G401 (cell line): Measurements from ENCODE around the gene NAP1L4. TPM values are rescaled to one million over a fixed set of nuclear protein-coding genes. Genes with fewer than 3 reads are reported as not detected.

ENCODE experiments used
- DNase-seq: peaks from one replicate; pipeline ENCODE4 v3.0.0-alpha.2; 2015; ENCODE audit warnings: low spot score
- in situ Hi-C: cut with HindIII; loops from 2 replicates; pipeline ENCODE4 v1.10.0; 2016; ENCODE audit warnings: low sequenced_read_pairs, mixed read lengths
- total RNA-seq: library from RNA; depleted of rRNA; stranded (reverse); fragments of >200 nt; shearing (Covaris generic); gene quantifications from 2 replicates; pipeline ENCODE4 v1.2.3, GENCODE V29; 2014

Gene NAP1L4
- total RNA-seq, 1 experiment from 2014 or later = 291 TPM

DNA sequence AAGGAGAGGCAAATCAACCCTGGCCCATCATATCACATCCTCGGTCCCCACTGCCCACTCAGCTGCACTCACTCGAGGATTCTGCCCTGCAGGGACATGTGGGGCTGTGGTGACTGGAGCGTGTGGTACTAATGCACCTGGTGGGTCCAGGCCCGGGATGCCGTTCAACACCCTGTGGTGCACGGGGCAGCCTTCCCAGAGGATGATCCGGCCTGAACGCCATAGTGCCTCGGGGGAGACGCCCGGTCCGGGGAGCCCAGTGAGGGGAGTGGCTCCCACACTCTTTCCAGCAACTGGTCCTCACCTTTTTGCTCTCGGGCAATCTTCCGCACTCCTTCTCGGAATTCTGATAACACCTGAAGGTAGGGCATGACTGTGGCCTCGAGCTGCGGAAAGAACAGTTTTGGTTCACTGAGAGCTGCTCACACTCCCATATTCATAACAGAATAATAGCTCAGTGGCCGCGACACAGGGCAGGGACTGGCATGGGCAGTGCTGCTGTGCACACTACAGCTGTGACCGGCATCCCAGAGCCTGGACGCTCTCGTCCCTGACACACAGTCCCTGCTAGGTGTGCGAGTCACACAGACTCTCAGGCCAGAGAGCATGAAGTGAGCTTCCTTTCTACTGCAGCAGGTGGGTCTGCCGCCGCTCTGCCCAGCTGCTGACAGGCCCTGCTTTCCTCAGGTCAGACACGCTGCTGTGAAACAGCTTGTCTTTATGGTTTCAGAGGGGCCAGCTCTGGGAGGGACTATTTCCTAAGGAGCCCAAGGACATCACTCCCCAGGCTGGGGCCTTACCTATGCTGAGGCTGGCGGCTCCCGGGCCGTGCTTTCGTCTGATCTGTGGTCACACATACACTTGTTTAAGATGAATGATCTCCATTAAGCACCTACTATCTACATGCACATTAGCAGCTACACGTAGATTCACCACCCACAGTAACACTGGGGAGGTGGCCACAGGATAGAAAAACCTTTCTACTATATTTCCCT is 20.1 kb upstream of the NAP1L4 start:
- DNase-seq = no peak
- in situ Hi-C loops = no loop called here

DNA sequence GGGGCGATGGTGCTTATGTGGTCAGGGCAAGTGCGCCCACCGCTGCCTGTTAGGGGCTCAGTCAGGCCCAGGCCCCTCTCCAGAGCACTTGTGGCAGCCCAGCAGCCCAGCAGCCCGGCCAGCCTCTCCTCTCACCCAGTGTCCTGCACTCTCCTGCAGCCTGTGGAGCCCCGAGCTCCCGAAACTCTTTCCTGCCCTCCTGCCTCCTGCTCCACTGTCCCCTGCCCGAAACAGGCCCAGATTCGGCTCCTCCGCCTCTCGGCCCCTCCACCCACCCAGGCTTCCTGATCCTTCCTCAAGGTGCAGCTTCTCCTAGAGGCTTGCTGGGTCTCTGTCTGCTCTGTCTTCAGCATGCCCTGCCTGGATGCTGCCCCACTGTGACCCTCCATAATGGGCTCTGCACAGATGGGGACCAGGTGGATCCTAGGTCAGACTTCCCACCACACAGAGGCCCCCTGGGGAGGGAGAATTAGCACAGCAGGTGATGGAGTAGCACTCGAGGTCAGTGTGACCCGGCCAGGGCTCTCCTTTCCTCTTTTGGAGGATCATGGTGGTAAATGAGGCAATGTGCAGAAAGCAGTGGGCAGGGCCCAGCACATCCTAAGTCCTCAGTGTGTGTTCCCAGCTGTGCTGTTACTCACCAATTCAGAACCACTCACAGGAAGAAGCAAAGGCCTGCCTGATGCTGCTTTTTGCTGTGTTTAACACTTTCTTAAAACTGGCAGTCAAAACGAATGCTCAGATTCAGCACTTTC is 18.6 kb upstream of the NAP1L4 start:
- in situ Hi-C loops = no loop called here

DNA sequence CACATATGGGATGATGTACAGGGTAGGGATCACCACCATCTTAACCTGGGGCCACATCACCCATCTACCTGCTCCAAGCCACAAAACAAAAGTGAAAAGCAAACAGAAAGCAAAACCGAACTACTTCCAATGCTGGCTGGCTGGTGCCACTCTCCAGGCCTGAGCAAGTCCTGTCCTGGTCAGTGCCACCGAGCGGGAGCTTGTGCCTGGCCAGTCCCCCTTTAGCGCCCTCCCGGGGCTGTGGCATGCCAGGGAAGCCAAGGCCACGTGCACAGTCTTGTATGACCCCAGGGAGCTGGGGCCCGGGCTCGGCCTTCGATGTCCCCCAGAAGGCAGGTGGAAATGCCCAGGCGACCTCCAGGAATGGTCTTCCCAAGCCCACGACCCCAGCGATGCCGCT is 17.9 kb upstream of the NAP1L4 start:
- DNase-seq = no peak
- in situ Hi-C loops = no loop called here

More for the DNA sequence above, 18.6 kb upstream of the NAP1L4 start:
- DNase-seq = no peak

GRCh38 chr11:3009481-3009880 is 17.4 kb upstream of the NAP1L4 start:
- in situ Hi-C loops = no loop called here
- no peak for DNase-seq

GRCh38 chr11:3008746-3009336 is 16.7 kb upstream of the NAP1L4 start:
- in situ Hi-C loops = no loop called here
- no peak for DNase-seq

- DNase-seq = no peak
- in situ Hi-C loops = no loop called here
Observed at GRCh38 chr11:3007404-3008010, 15.4 kb upstream of the NAP1L4 start.

DNA sequence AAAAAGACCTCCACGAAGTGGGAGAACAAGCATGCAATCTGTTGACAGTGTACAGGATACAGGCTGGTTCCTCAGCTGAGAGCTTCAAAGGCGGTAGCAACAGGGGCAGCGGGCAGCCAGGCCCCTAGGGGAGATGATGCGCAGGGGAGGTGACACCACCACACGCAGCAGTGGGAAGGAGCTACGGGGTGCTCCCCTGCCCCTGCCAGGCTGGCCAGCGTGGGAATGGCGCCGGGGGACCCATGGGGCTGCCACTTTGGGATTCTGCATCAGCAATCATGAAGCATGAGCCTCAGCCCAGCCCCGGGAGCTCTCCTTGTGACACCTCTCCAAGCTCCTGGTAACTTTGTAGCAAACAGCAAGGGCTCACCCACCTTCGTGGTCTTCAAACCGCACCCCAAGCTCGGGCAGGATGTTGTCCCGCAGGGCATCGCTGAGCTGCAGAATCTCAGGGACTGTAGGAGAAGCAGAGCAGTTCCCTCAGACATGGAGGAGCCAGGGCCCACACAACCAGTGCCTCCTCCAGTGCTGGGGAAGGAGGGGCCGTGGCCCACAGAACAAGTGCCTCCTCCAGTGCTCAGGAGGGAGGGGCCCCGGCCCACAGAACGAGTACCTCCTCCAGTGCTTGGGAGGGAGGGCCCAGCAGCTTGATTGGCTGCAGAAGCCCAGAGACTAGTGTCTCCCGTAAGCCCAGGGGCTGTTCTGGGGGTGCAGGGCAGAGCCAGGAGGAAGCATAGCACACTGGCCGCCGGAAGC is 14.6 kb upstream of the NAP1L4 start:
- in situ Hi-C loops = no loop called here
- DNase-seq = no peak

DNA sequence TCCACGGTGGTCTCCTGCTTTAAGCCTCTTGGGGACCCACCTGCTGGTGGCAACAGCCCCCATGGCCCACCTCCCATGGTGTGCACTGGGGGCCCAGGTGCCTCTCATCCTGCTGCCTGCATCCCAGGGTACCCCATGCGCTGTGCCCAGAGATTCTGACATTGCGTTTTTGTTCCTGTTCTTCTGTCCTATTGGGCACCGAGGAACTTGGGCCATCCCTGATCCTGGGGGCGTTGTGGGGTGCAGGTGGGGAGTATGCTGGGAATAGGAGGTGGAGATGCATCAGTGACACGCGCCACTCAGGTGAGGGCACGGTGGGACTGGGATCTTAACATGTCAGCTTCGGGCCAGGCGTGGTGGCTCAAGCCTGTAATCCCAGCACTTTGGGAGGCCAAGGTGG is 12.4 kb upstream of the NAP1L4 start:
- no peak for DNase-seq
- in situ Hi-C loops = no loop called here

- no peak for DNase-seq
- in situ Hi-C loops = no loop called here
Observed at GRCh38 chr11:3003396-3004231, 11.5 kb upstream of the NAP1L4 start.

DNA sequence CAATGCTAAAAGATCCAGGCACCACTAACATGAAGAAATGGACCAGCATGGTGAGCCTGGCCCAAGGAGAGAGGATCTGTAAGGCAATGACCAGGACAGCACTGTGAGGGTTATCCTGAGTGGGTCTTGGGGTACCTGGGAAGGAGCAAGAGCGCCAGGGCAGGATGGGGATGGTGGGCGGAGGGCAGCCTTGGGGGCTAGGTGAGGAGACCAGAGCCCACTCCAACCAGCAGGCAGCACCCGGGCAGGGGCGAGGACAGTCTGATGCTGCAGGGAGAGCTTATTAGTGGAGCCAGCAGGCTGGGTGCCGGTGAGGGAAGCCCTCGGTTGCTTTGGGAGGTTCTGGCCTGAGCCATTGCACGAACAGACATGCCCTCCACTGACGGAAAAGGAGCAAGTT is 10.7 kb upstream of the NAP1L4 start:
- no peak for DNase-seq
- in situ Hi-C loops = no loop called here

DNA sequence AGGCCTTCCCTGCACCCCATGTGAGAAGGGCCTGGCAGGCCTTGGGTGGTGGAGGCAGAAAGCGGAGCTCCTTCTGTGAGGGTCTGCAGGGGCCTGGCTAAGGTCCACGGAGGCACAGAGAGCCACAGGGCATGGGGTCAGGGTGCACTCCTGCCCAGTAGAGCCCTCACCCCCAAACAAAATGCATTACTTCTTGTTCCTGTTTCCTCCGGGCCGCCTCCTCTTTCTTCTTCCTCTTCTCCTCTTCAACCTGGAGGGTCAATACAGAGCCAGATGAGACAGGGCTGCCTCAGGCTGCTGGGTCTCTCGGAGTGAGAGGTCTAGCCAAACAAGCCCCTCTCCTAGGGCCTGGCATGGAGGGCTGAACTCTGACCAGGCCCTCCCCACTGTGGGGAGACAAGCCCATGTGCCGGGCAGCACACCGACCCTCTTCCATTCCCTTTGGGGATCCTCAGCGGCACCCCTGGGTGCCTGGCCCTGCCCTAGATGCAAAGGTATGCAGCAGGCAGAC is 10.3 kb upstream of the NAP1L4 start:
- no peak for DNase-seq
- in situ Hi-C loops = no loop called here

DNA sequence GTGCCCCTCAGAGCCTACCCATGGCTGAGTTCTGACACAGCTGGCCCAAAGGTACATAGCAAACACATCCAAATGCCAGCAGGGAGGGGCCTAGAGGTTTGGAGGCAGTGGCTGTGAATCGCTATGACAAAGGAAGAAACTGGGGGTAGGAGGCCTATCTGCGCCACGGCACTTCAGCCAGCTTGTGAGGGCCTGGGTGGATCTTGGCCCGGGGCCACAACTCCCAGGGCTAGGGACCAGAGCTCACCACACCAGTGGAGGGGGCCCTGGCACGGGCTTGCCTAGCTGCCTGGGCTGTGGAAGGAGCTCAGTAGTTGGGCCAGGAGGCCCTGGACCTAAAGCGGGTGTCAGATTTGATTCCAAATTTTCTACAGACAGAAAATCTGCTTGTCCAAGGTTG is 9.4 kb upstream of the NAP1L4 start:
- DNase-seq = no peak
- in situ Hi-C loops = no loop called here

DNA sequence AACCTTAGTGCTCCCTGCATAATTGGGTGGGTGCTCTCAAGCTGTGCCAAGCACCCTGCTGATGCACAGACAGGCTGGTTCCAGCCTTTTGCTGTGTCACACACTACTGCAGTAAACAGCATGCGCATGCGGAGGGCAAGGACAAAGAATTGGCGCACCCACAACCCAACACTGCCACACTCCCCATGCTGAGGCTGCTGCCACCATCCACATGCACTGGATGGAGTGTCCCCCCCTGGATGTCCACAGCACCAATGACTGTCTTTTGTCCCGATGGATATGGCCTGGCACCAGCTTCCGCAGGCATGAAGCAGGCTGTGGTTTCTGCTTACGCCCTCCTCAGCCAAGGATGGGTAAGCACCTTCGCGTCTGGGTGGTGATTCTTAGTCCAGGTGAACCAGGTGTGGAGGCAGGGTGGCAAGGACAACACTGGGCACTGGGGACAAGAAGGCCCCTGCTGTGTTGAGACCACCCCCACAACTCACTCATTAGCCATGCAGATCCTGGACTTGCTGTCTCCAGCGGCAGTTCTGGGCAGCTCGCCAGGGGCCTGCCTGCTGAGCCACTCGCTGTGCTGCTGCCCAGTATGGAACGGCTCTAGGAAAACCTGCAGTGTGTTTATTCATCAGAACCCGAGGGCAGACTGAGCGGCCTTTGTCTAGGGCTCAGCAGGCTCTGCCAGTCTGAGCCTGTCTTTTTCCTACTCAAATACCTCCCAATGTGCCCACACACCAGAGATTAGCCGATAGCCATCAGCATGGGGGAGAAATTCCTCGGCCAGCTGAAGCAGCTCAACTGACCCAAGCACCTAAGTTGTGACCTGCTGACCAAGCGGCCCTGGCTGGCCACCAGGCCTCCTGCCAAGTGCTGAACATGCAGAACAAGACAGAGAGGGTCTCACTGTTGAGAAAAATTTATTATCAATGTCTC is 8.2 kb upstream of the NAP1L4 start:
- DNase-seq = peak; percentile 40
- in situ Hi-C loops = no loop called here

DNA sequence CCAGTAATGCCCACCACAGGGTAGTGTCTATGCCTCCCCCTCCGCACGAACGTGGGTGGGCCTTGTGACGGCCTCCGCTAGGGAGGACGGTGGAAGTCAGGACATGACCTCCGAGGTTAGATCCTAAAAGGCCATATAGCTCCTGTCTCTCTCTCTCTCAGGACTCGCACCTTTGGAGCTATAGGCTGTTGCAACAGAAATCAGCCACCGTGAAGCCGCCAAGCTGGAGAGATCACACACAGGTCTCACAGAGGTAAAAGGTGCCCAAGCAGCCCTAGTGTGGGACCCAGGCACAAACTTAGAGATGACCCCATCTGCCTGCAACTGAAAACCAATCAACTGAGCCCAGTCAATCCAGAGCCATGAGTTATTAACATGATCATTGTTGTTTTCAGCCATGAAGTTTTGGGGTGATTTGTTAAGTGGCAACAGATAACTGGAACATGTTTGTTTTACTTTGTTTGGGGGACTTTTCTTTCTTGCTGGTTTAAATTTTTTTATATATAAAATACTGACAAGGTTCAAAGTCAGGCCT is 7.4 kb upstream of the NAP1L4 start:
- in situ Hi-C loops = no loop called here
- DNase-seq = no peak

DNA sequence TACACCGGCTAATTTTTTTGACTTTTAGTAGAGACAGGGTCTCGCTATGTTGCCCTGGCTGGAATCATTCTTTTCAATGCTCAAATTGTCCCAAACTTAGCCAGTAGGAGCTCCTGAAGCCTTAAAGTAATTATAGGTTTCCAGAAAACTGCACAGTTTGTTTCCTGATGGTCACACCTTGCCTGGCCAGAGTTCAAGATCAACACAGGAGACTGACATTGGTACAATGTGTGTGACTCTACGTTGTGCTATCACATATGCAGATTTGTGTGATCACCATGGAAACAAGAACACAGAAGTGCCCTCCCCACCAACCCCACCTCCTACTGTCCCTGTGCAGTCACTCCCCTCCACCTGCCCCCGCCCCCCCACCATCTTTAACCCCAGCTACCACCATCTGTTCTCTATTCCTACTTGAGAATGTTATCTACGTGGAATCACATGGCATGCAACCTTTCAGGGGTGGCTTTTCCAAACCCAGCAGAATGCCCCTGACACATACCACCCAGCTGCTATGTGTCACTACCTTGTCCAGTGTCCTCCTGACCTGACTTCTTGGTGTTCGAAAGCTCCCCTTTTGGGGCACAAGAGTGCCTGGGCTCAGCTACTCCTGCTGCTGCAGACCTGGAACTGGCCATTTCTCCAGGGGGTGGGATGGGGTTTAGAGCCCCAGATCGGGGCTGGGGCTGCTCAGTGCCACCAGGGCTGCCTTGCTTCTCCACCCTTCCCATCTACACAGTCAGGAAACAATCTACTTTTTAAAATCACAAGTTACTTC is 6.1 kb upstream of the NAP1L4 start:
- in situ Hi-C loops = no loop called here
- DNase-seq = no peak

- in situ Hi-C loops = no loop called here
- DNase-seq = no peak
Observed at GRCh38 chr11:2997406-2997805, 5.3 kb upstream of the NAP1L4 start.
